K562 (cell line): ENCODE data around the gene MTMR6. TPM values are rescaled to one million over a fixed set of nuclear protein-coding genes. Genes with fewer than 3 reads are reported as not detected.

Source experiments
- ATAC-seq: fragments of 200-7000 bp; cut with Tn5 transposase; 3 replicates; pipeline ENCODE4 v1.9.1; 2020; ENCODE audit warnings: moderate library complexity
- BruUV-seq: library from RNA; stranded (reverse); fragments of 400-500 nt; replicated peaks from 2 replicates; lab custom pipeline; 2021; lab: Mats Ljungman, UMichigan
- CTCF ChIA-PET: fragments of 300-600 bp; formaldehyde crosslinking; extraction: SDS; loops from one replicate; lab custom pipeline; 2021; ENCODE audit warnings: low intra/inter-chr PET ratio; lab: Yijun Ruan, JAX
- POLR2A ChIA-PET: fragments of 300-600, 350-650 bp; sonication (Branson Sonifier 250); formaldehyde crosslinking; extraction: SDS; loops from one replicate; lab custom pipeline; 2021; ENCODE audit warnings: antibody characterized with exemption, inconsistent platforms; lab: Yijun Ruan, JAX
- DNase-seq, 4 experiments: peaks; one replicate each; pipeline versions ENCODE4 v3.0.0 to v3.0.0-alpha.2; 2011 to 2018; ENCODE audit warnings: low spot score in 3 of 4, mixed read lengths in 3 of 4; ENCODE audit errors: extremely low read depth in 1 of 4
- FAIRE-seq: peaks from 2 replicates; lab custom pipeline; 2011; peaks lifted over from hg19 to GRCh38; lab: Jason Lieb, UNC
- H2AFZ ChIP-seq: 2 replicates; pipeline ENCODE4 v1.6.0; 2011; ENCODE audit warnings: low read depth, low read length, control low read depth, inconsistent platforms
- H3K27ac ChIP-seq: fragments of 200-600 bp; 3 replicates; pipeline ENCODE4 v1.8.0; 2011; ENCODE audit warnings: low read depth, mild to moderate bottlenecking, control low read depth, inconsistent platforms, low read length, moderate library complexity, mixed read lengths; ENCODE audit errors: extremely low read depth
- H3K27me3 ChIP-seq, 2 experiments: fragments of 300-600 bp in 1 of 2; 2 replicates in 1 of 2; 3 replicates in 1 of 2; pipeline versions ENCODE4 v1.6.0 to v1.8.0; 2011; ENCODE audit warnings: inconsistent platforms in 2 of 2, low read length in 2 of 2, mild to moderate bottlenecking in 1 of 2, mixed read lengths in 1 of 2, moderate library complexity in 1 of 2; ENCODE audit not compliant: control insufficient read depth in 2 of 2, insufficient read depth in 2 of 2
- H3K36me3 ChIP-seq: fragments of 300-600 bp; 3 replicates; pipeline ENCODE4 v1.8.0; 2011; ENCODE audit warnings: mild to moderate bottlenecking, low read length, inconsistent platforms; ENCODE audit not compliant: control insufficient read depth, insufficient read depth
- H3K4me1 ChIP-seq, 2 experiments: fragments of 200-600 bp in 1 of 2; replicated peaks in 1 of 2; 2 replicates in 1 of 2; 3 replicates in 1 of 2; pipeline versions ENCODE4 v1.5.1 to v1.8.0; 2011; ENCODE audit warnings: inconsistent platforms in 2 of 2, low read length in 2 of 2, mild to moderate bottlenecking in 1 of 2, mixed read lengths in 1 of 2, moderate library complexity in 1 of 2; ENCODE audit not compliant: control insufficient read depth in 2 of 2, insufficient read depth in 2 of 2
- H3K4me2 ChIP-seq: 2 replicates; pipeline ENCODE4 v1.6.1; 2011; ENCODE audit warnings: low read length, control low read depth, inconsistent platforms, mixed read lengths; ENCODE audit not compliant: insufficient read depth
- H3K4me3 ChIP-seq: fragments of 200-600 bp; sonication (generic), shearing (Covaris generic); 2 replicates; pipeline ENCODE4 v1.5.1; 2016; ENCODE audit warnings: control low read depth, inconsistent platforms
- H3K79me2 ChIP-seq: fragments of 200-600 bp; 3 replicates; pipeline ENCODE4 v1.8.0; 2011; ENCODE audit warnings: low read length, inconsistent platforms; ENCODE audit not compliant: control insufficient read depth, insufficient read depth
- H3K9ac ChIP-seq, 2 experiments: 2 replicates each; pipeline versions ENCODE4 v1.6.0 to v1.6.1; 2011; ENCODE audit warnings: low read depth in 2 of 2, low read length in 2 of 2, control low read depth in 1 of 2, inconsistent platforms in 1 of 2, mild to moderate bottlenecking in 1 of 2, mixed read lengths in 1 of 2; ENCODE audit not compliant: insufficient read depth in 1 of 2
- H3K9me1 ChIP-seq: one replicate; pipeline ENCODE4 v1.6.0; 2011; ENCODE audit warnings: inconsistent platforms, mild to moderate bottlenecking, low read length, moderate library complexity; ENCODE audit not compliant: control insufficient read depth, insufficient read depth
- H3K9me3 ChIP-seq: replicated peaks from 2 replicates; pipeline ENCODE4 v1.5.1; 2011; ENCODE audit warnings: low read depth, low read length, inconsistent platforms; ENCODE audit not compliant: control insufficient read depth, insufficient read depth
- H4K20me1 ChIP-seq: replicated peaks from 2 replicates; pipeline ENCODE4 v1.6.1; 2011; ENCODE audit warnings: low read length, inconsistent platforms, mixed read lengths; ENCODE audit not compliant: control insufficient read depth, insufficient read depth
- EZH2 ChIP-seq: IDR thresholded peaks from 2 replicates; pipeline ENCODE4 v1.6.1; 2012; ENCODE audit warnings: low read depth, mild to moderate bottlenecking, inconsistent platforms, low read length, borderline replicate concordance
- FOXJ2 ChIP-seq: fragments of 200-800 bp; sonication (Bioruptor generic); IDR thresholded peaks from 2 replicates; pipeline ENCODE4 v1.6.1; 2016; ENCODE audit warnings: missing genetic modification characterization, missing compliant biosample characterization
- JUND ChIP-seq, 2 experiments: IDR thresholded peaks; 2 replicates in 1 of 2; 3 replicates in 1 of 2; pipeline ENCODE4 v1.6.1; 2011; ENCODE audit warnings: borderline replicate concordance in 2 of 2, low read depth in 2 of 2, low read length in 2 of 2, improper control_type of control experiment in 1 of 2, missing biosample characterization in 1 of 2, missing genetic modification characterization in 1 of 2, missing genetic modification reagents in 1 of 2
- MLLT1 ChIP-seq, 2 experiments: fragments of 450-650 bp; IDR thresholded peaks; 2 replicates each; pipeline ENCODE4 v1.6.1; 2016
- THRAP3 ChIP-seq: fragments of 450-650 bp; IDR thresholded peaks from 2 replicates; pipeline ENCODE4 v1.6.1; 2016; ENCODE audit warnings: mild to moderate bottlenecking, inconsistent platforms, borderline replicate concordance
- ZBTB33 ChIP-seq: sonication (generic); formaldehyde crosslinking; IDR thresholded peaks from 2 replicates; pipeline ENCODE4 v1.8.1; 2023; ENCODE audit warnings: mild to moderate bottlenecking, missing genetic modification reagents
- ZNF707 ChIP-seq: fragments of 250-450 bp; sonication (Bioruptor Pico); conservative IDR thresholded peaks from 2 replicates; pipeline ENCODE4 v1.8.0; 2022; ENCODE audit warnings: inconsistent platforms, mild to moderate bottlenecking, moderate library complexity
- WGBS: fragments of 100-300 bp; shearing (Covaris generic); methylation state at CpG from one replicate; pipeline ENCODE4 v1.1.6; 2016; ENCODE audit warnings: low coverage, mixed read lengths; ENCODE audit not compliant: insufficient coverage; ENCODE audit errors: missing lambda C conversion rate; 5-methylcytosine and 5-hydroxymethylcytosine counted together
- in situ Hi-C: fragments of 300-500 bp; cut with MboI; formaldehyde crosslinking; loops from 4 replicates; pipeline ENCODE4 v1.15.0; 2018; ENCODE audit warnings: inconsistent platforms, mixed read lengths
- intact Hi-C: fragments of 100-400 bp; cut with micrococcal nuclease; formaldehyde crosslinking; loops from 2 replicates; pipeline ENCODE4 v1.14.2; 2022
- polyA plus RNA-seq, 8 experiments: library from polyadenylated mRNA; depleted of rRNA in 4 of 8; stranded (reverse) in 5 of 8; unstranded in 3 of 8; fragments of >200 nt; fragmentation: Nextera tagmentation in 2 of 8; fragmentation: Illumina TruSeq in 1 of 8; extraction: Ambion mirVana in 2 of 8; extraction: Trizol in 1 of 8; gene quantifications; 2 replicates each; pipeline versions ENCODE4 v1.2.1 to v1.2.3, GENCODE V29; 2011 to 2014; ENCODE audit warnings: inconsistent platforms in 1 of 8, missing spikeins in 1 of 8
- total RNA-seq, 7 experiments: library from RNA; depleted of rRNA in 6 of 7; stranded (reverse); fragments of >200 nt in 6 of 7; fragmentation: Illumina TruSeq in 2 of 7; extraction: Trizol in 2 of 7; gene quantifications; 2 replicates each; pipeline versions ENCODE4 v1.2.1 to v1.2.3, GENCODE V29; 2011 to 2021; ENCODE audit warnings: low replicate concordance in 1 of 7

MTMR6 gene
- total and polyA plus RNA-seq, 9 of the 15 experiments (the other 6 are each of a cell fraction or from before 2014, with no cell fraction given) = 3.9 to 10.8 (median 7.7) TPM

- DNase-seq (no peak), FAIRE-seq (no peak), ATAC-seq (no peak)
- Histone ChIP-seq H3K4me2 (peak overlapping the region; percentile 86), H3K4me3 (peak overlapping the region; percentile 79; the same call in 1 of the 2 replicates), H3K36me3 (peaks cover 31% of the 10 kb centered on the region), H3K27ac (peak overlapping the region; percentile 93), H3K79me2 (peaks cover 46% of the 10 kb centered on the region), H2AFZ (peak overlapping the region; percentile 93), H3K9me3 (peaks cover 4% of the 10 kb centered on the region; the same call in 1 of the 2 replicates), H3K4me1 (peaks cover 0 to 6% of the 10 kb centered on the region in 2 experiments; a peak in 3 of 5 replicates), H4K20me1 (0 out of 2 replicates have a peak, but pooled peaks cover 5% of the 10 kb centered on the region), H3K27me3 (no peaks in the 10 kb centered on the region), H3K9me1 (no peaks in the 10 kb centered on the region), H3K9ac (no peak overlapping the region)
- POLR2A ChIA-PET = interaction anchor here (1.1 to 1.3 kb wide), 2 partner anchors 49 to 79 kb away, joined by 3 to 4 read pairs; no protein-coding TSS in a partner anchor
- WGBS = 97% methylated on average over 8 of the region's 33 CpGs
- CTCF ChIA-PET = no interaction called here
- intact Hi-C loops = loop anchor here (10.0 kb wide), 1 partner anchor 74 kb away; the partner anchor contains the start of gene ATP8A2
- in situ Hi-C loops = no loop called here
- no TSS peak for BruUV-seq
- TF ChIP-seq ZBTB33 (CRISPR knock-in tag) (peak; percentile 23; the same call in 1 of the 2 replicates), MLLT1 (IDR thresholded peaks at IDR 0.05) (peak in 1 of 2 experiments; percentile 80; a peak in 2 of 4 replicates), ZNF707 (CRISPR knock-in tag) (no peak), EZH2 (no peak), THRAP3 (0 out of 2 replicates have a peak, but pooled peaks have one; percentile 50), FOXJ2 (tag) (peak; percentile 23; the same call in 1 of the 2 replicates), JUND (IDR thresholded peaks at IDR 0.05; ENCODE audit: borderline replicate concordance, low read depth, low read length) (no peak), JUND (tag; IDR thresholded peaks at IDR 0.05; ENCODE audit: borderline replicate concordance, low read depth, low read length) (no peak)
Measured at GRCh38 chr13:25300861-25301346, 13.6 kb upstream of the MTMR6 start.
